COLO829 (cell line): ENCODE measurements around the gene GPC5.

Experiments used
- DNase-seq: peaks from one replicate; pipeline ENCODE4 v3.0.0; 2012; ENCODE audit warnings: low spot score

Gene GPC5

GRCh38 chr13:92547266-92547665 lies 1148.8 kb downstream of the GPC5 start:
- no peak for DNase-seq

- DNase-seq: no peak
Observed at GRCh38 chr13:92549276-92549675, 1150.9 kb downstream of the GPC5 start.

GRCh38 chr13:92553470-92554114 lies 1155.2 kb downstream of the GPC5 start:
- DNase-seq: no peak

- DNase-seq: no peak
Observed at GRCh38 chr13:92560883-92561282, 1162.5 kb downstream of the GPC5 start.

- no peak for DNase-seq
Observed at GRCh38 chr13:92564942-92565341, 1166.5 kb downstream of the GPC5 start.

- DNase-seq: no peak
Observed at GRCh38 chr13:92566767-92567166, 1168.3 kb downstream of the GPC5 start.

GRCh38 chr13:92572190-92572589 lies 1173.8 kb downstream of the GPC5 start:
- DNase-seq: no peak

GRCh38 chr13:92573467-92574057 lies 1175.1 kb downstream of the GPC5 start:
- DNase-seq: peak; percentile 28

- no peak for DNase-seq
Observed at GRCh38 chr13:92574499-92574898, 1176.1 kb downstream of the GPC5 start.

- DNase-seq: no peak
Observed at GRCh38 chr13:92575777-92576176, 1177.4 kb downstream of the GPC5 start.

GRCh38 chr13:92578358-92578757 lies 1179.9 kb downstream of the GPC5 start:
- no peak for DNase-seq

- no peak for DNase-seq
Observed at GRCh38 chr13:92589955-92590354, 1191.5 kb downstream of the GPC5 start.

GRCh38 chr13:92590503-92590908 lies 1192.1 kb downstream of the GPC5 start:
- no peak for DNase-seq

GRCh38 chr13:92591117-92591516 lies 1192.7 kb downstream of the GPC5 start:
- no peak for DNase-seq

GRCh38 chr13:92592757-92593156 lies 1194.3 kb downstream of the GPC5 start:
- no peak for DNase-seq

- no peak for DNase-seq
Observed at GRCh38 chr13:92602560-92602959, 1204.1 kb downstream of the GPC5 start.

GRCh38 chr13:92609376-92609775 lies 1211.0 kb downstream of the GPC5 start:
- DNase-seq: no peak

- no peak for DNase-seq
Observed at GRCh38 chr13:92612892-92613291, 1214.5 kb downstream of the GPC5 start.

GRCh38 chr13:92613921-92614320 lies 1215.5 kb downstream of the GPC5 start:
- no peak for DNase-seq

GRCh38 chr13:92621985-92622384 lies 1223.6 kb downstream of the GPC5 start:
- no peak for DNase-seq

- DNase-seq: no peak
Observed at GRCh38 chr13:92622905-92623304, 1224.5 kb downstream of the GPC5 start.

- DNase-seq: no peak
Observed at GRCh38 chr13:92626274-92626673, 1227.9 kb downstream of the GPC5 start.

- DNase-seq: no peak
Observed at GRCh38 chr13:92640936-92641335, 1242.5 kb downstream of the GPC5 start.

GRCh38 chr13:92649140-92649813 lies 1250.9 kb downstream of the GPC5 start:
- no peak for DNase-seq
